Right lobe of liver (tissue), 6 donors: Measurements from ENCODE around the gene LPA. TPM values are rescaled to one million over a fixed set of nuclear protein-coding genes. Genes with fewer than 3 reads are reported as not detected.

Source experiments
- ATAC-seq, 4 donors: fragments of 200-7000 bp; cut with Tn5 transposase; one replicate each; pipeline ENCODE4 v1.9.1; 2020; ENCODE audit warnings: mild to moderate bottlenecking in 4 of 4, moderate library complexity in 4 of 4
- DNase-seq, 3 donors: peaks; one replicate each; pipeline ENCODE4 v3.0.0-alpha.2; 2020
- H3K27ac ChIP-seq, 3 donors: fragments of 200-600 bp; one replicate each; pipeline ENCODE4 v1.8.0; 2022
- H3K27me3 ChIP-seq, 2 donors: fragments of 200-600 bp; one replicate each; pipeline ENCODE4 v1.8.0; 2022
- H3K36me3 ChIP-seq, 4 donors: fragments of 200-600 bp; sonication (generic) in 1 of 4; one replicate each; pipeline versions ENCODE4 v1.5.1 to v1.8.0; 2017 to 2022; ENCODE audit warnings: control low read depth in 1 of 4
- H3K4me1 ChIP-seq, 4 donors: fragments of 200-600 bp; sonication (generic) in 1 of 4; one replicate each; pipeline versions ENCODE4 v1.5.1 to v1.8.0; 2017 to 2022; ENCODE audit warnings: control low read depth in 1 of 4
- H3K4me3 ChIP-seq, 3 donors: fragments of 200-600 bp; one replicate each; pipeline ENCODE4 v1.8.0; 2022
- H3K9me3 ChIP-seq, 4 donors: fragments of 200-600 bp; sonication (generic) in 1 of 4; one replicate each; pipeline versions ENCODE4 v1.5.1 to v1.8.0; 2017 to 2022; ENCODE audit warnings: control low read depth in 1 of 4
- CTCF ChIP-seq, 4 donors: fragments of 200-600 bp in 3 of 4; fragments of 450-650 bp in 1 of 4; IDR thresholded peaks; one replicate each; pipeline versions ENCODE4 v1.5.1 to v1.8.0; 2016 to 2022; ENCODE audit warnings: antibody characterized with exemption in 4 of 4, mild to moderate bottlenecking in 2 of 4
- POLR2A ChIP-seq: fragments of 450-650 bp; IDR thresholded peaks from one replicate; pipeline ENCODE4 v1.6.1; 2017; ENCODE audit warnings: antibody characterized with exemption, mild to moderate bottlenecking
- whole genome bisulfite sequencing: methylation state at CpG from one replicate; pipeline ENCODE4 v1.1.6; 2018; ENCODE audit warnings: low coverage, low lambda C conversion rate; ENCODE audit not compliant: insufficient coverage; ENCODE audit errors: missing lambda C conversion rate; 5-methylcytosine and 5-hydroxymethylcytosine counted together
- intact Hi-C, 2 donors: fragments of 100-400 bp; cut with DNase I; formaldehyde crosslinking; loops; one replicate each; pipeline versions ENCODE4 v1.11.2 to v1.14.1; 2022
- total RNA-seq, 6 experiments: library from RNA; depleted of rRNA in 2 of 6; stranded (reverse); fragments of >200 nt in 2 of 6; fragmentation: NEBNext Ultra II Directional in 3 of 6; extraction: Animal tissue kit (Norgen Biotek cat#: 25700) in 3 of 6; gene quantifications; one replicate each; pipeline versions ENCODE4 v1.1.0 to v1.2.4, GENCODE V29; 2016 to 2023
- donor health status: DM: no; HTN: yes; CAD: no.
- donor health status: DM: no; HTN: no; CAD: no.
- donor health status: DM: no; HTN: no; CAD: no.
- donor health status: DM: no; HTN: yes; CAD: no.
- donor health status: DM: no; HTN: yes; CAD: no.

LPA gene
- total RNA-seq, 6 experiments from 2014 or later, result 13.5 to 442 (median 184) TPM

GRCh38 chr6:160507420-160507819, 156.7 kb downstream of the LPA start:
- H3K9me3 ChIP-seq, result peaks cover 0 to 8% (median 0%) of the 10 kb centered on the region in 4 donors
- peak overlapping the region in 2 of 3 donors; percentile 34 to 92 for H3K27ac ChIP-seq
- intact Hi-C loops, result no loop called here

GRCh38 chr6:160505970-160506369, 158.1 kb downstream of the LPA start:
- intact Hi-C loops, result no loop called here
- DNase-seq, result no peak
- TF ChIP-seq POLR2A, result no peak
- TF ChIP-seq CTCF (IDR thresholded peaks at IDR 0.05), result no peak
- Histone ChIP-seq H3K36me3 (peaks cover 0 to 1% (median 0%) of the 10 kb centered on the region in 4 donors), H3K4me1 (peaks cover 0 to 25% (median 9%) of the 10 kb centered on the region in 4 donors), H3K27ac (no peak overlapping the region), H3K9me3 (peaks cover 0 to 8% (median 0%) of the 10 kb centered on the region in 4 donors), H3K4me3 (no peak overlapping the region), H3K27me3 (no peaks in the 10 kb centered on the region)
- 63% methylated on average over 1 of the region's 1 CpG for WGBS
- ATAC-seq, result no peak

More at GRCh38 chr6:160507420-160507819, 156.7 kb downstream of the LPA start:
- H3K27me3 ChIP-seq, result no peaks in the 10 kb centered on the region
- peaks cover 0 to 32% (median 16%) of the 10 kb centered on the region in 4 donors for H3K4me1 ChIP-seq
- peak overlapping the region in 1 of 3 donors; percentile 8 for H3K4me3 ChIP-seq
- peak; percentile 68 to 90 (median 86) for ATAC-seq
- no peak for TF ChIP-seq CTCF (IDR thresholded peaks at IDR 0.05)
- TF ChIP-seq POLR2A, result no peak
- H3K36me3 ChIP-seq, result no peaks in the 10 kb centered on the region
- 45% methylated on average over 4 of the region's 4 CpGs for WGBS
- DNase-seq, result peak in 2 of 3 donors; percentile 60 to 83

DNA sequence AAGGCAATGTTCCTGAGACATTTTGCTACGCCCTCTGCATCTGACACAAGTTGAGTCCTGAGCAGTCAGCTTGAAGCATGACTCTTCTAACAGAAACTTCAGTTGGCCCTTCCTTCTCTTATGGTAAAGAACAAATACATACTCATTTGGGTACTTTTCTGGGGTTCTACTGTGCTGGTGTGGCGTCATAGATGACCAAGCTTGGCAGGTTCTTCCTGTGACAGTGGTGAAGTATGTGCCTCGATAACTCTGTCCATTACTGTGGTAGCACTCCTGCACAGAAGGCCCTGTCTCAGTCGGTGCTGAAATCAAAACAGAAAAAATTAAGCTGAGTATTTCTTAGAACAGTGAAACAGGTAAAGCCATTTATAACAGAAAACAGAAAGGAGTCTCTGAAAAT, 163.4 kb downstream of the LPA start:
- H3K9me3 ChIP-seq, result peaks cover 0 to 8% (median 0%) of the 10 kb centered on the region in 4 donors
- no peak for DNase-seq
- H3K4me3 ChIP-seq, result no peak overlapping the region
- no peaks in the 10 kb centered on the region for H3K27me3 ChIP-seq
- H3K4me1 ChIP-seq, result no peaks in the 10 kb centered on the region
- no peak for ATAC-seq
- peaks cover 0 to 48% (median 10%) of the 10 kb centered on the region in 4 donors for H3K36me3 ChIP-seq
- H3K27ac ChIP-seq, result no peak overlapping the region
- WGBS, result 93% methylated on average over 4 of the region's 4 CpGs
- TF ChIP-seq CTCF (IDR thresholded peaks at IDR 0.05), result no peak
- no peak for TF ChIP-seq POLR2A
- intact Hi-C loops, result no loop called here

DNA sequence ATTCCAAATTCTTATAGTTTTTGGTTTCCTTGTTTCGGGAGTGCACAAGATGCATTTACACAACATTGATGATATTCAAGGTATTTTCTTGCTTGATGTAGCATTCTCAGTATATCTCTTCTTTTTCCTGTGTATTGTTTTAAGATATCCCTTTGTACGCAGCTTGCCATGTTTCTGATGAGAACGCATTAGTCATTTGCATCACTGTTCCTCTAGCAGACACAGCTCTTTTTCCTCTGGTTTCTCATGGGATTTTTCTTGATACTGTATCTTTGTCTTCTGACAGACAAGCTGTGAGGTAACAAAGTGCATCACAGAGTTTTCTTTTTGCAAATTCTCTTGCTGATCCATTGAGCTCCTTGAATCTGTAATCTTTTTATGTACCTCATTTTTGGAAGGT, 169.5 kb downstream of the LPA start:
- Histone ChIP-seq H3K27me3 (no peaks in the 10 kb centered on the region), H3K4me3 (no peak overlapping the region), H3K9me3 (no peaks in the 10 kb centered on the region), H3K27ac (no peak overlapping the region), H3K36me3 (peaks cover 0 to 76% (median 10%) of the 10 kb centered on the region in 4 donors), H3K4me1 (no peaks in the 10 kb centered on the region)
- intact Hi-C loops, result no loop called here
- no peak for TF ChIP-seq POLR2A
- TF ChIP-seq CTCF (IDR thresholded peaks at IDR 0.05), result no peak
- 86% methylated on average over 3 of the region's 3 CpGs for WGBS
- ATAC-seq (no peak), DNase-seq (no peak)
